Measurements from ENCODE around the gene ZNF148. TPM values are rescaled to one million over a fixed set of nuclear protein-coding genes. Genes with fewer than 3 reads are reported as not detected.

ZNF148 gene
- total and polyA plus RNA-seq, 7 donors, result 4.8 to 42.5 (median 28.2) TPM

GRCh38 chr3:125289429-125289981 lies 85.6 kb downstream of the ZNF148 start:
- TF ChIP-seq POLR2AphosphoS5 (IDR thresholded peaks at IDR 0.05), result no peak
- TF ChIP-seq POLR2A (IDR thresholded peaks at IDR 0.05), result no peak
- no peak for TF ChIP-seq CTCF (IDR thresholded peaks at IDR 0.05)
- TF ChIP-seq EP300 (IDR thresholded peaks at IDR 0.05), result no peak
- Histone ChIP-seq H3K4me3 (no peak overlapping the region), H3K27me3 (no peaks in the 10 kb centered on the region), H3K27ac (no peak overlapping the region), H3K4me1 (no peaks in the 10 kb centered on the region), H3K36me3 (peaks cover 0 to 11% (median 0%) of the 10 kb centered on the region in 4 donors), H3K9me3 (no peaks in the 10 kb centered on the region)
- DNase-seq, result no peak
- intact Hi-C loops (cut with DNase I), result no loop called here
- WGBS, 2 donors, result 83 to 89% methylated on average over 4 of the region's 4 CpGs

- TF ChIP-seq POLR2A (IDR thresholded peaks at IDR 0.05) (no peak), POLR2AphosphoS5 (IDR thresholded peaks at IDR 0.05) (no peak), CTCF (IDR thresholded peaks at IDR 0.05) (no peak), EP300 (IDR thresholded peaks at IDR 0.05) (no peak)
- Histone ChIP-seq H3K27me3 (no peaks in the 10 kb centered on the region), H3K36me3 (peaks cover 0 to 11% (median 0%) of the 10 kb centered on the region in 4 donors), H3K4me3 (no peak overlapping the region), H3K9me3 (no peaks in the 10 kb centered on the region), H3K27ac (no peak overlapping the region), H3K4me1 (no peaks in the 10 kb centered on the region)
- intact Hi-C loops (cut with DNase I), result no loop called here
- no peak for DNase-seq
- WGBS, 2 donors, result 97 to 98% methylated on average over 2 of the region's 2 CpGs
Observed at GRCh38 chr3:125287248-125287647, 87.9 kb downstream of the ZNF148 start.

- H3K4me1 ChIP-seq, result no peaks in the 10 kb centered on the region
- intact Hi-C loops (cut with DNase I), result no loop called here
- WGBS, 2 donors, result 79 to 85% methylated on average over 1 of the region's 1 CpG
- no peaks in the 10 kb centered on the region for H3K9me3 ChIP-seq
- no peaks in the 10 kb centered on the region for H3K36me3 ChIP-seq
- H3K4me3 ChIP-seq, result no peak overlapping the region
- DNase-seq, result no peak
- no peak overlapping the region for H3K27ac ChIP-seq
- H3K27me3 ChIP-seq, result no peaks in the 10 kb centered on the region
- TF ChIP-seq POLR2A (IDR thresholded peaks at IDR 0.05) (no peak), CTCF (IDR thresholded peaks at IDR 0.05) (no peak), POLR2AphosphoS5 (IDR thresholded peaks at IDR 0.05) (no peak), EP300 (IDR thresholded peaks at IDR 0.05) (no peak)
Observed at GRCh38 chr3:125281381-125281780, 93.7 kb downstream of the ZNF148 start.

- WGBS, 2 donors, result 96 to 98% methylated on average over 2 of the region's 2 CpGs
- Histone ChIP-seq H3K27me3 (no peaks in the 10 kb centered on the region), H3K4me1 (no peaks in the 10 kb centered on the region), H3K36me3 (no peaks in the 10 kb centered on the region), H3K9me3 (no peaks in the 10 kb centered on the region), H3K4me3 (no peak overlapping the region), H3K27ac (no peak overlapping the region)
- intact Hi-C loops (cut with DNase I), result no loop called here
- no peak for TF ChIP-seq POLR2AphosphoS5 (IDR thresholded peaks at IDR 0.05)
- no peak for TF ChIP-seq POLR2A (IDR thresholded peaks at IDR 0.05)
- TF ChIP-seq EP300 (IDR thresholded peaks at IDR 0.05), result no peak
- TF ChIP-seq CTCF (IDR thresholded peaks at IDR 0.05), result no peak
- no peak for DNase-seq
Observed at GRCh38 chr3:125280668-125281361, 94.3 kb downstream of the ZNF148 start.

Measured in sigmoid colon (tissue), 7 donors.